Activated CD4-positive, alpha-beta memory T cell treated with anti-CD3 and anti-CD28 coated beads, Interleukin-2, amount 10 ng/mL, durations not matched to agents 7 days and 5 days (primary cell): ENCODE results near the gene PAOX. TPM values are rescaled to one million over a fixed set of nuclear protein-coding genes. Genes with fewer than 3 reads are reported as not detected.

Source experiments
- CTCF ChIA-PET: fragments of 350-600 bp; sonication (Branson Sonifier 250); formaldehyde crosslinking; loops from one replicate; lab custom pipeline; 2021; ENCODE audit warnings: antibody characterized with exemption, inconsistent platforms; lab: Charles Lee
- POLR2A ChIA-PET: fragments of 350-600 bp; sonication (Branson Sonifier 250); formaldehyde crosslinking; loops from one replicate; lab custom pipeline; 2021; ENCODE audit warnings: antibody characterized with exemption; lab: Charles Lee
- DNase-seq: peaks from one replicate; pipeline ENCODE4 v3.0.0-alpha.2; 2020
- H3K27ac Mint-ChIP-seq: one replicate; pipeline ENCODE4 v1.8.0; 2021; ENCODE audit warnings: mild to moderate bottlenecking, mixed read lengths
- H3K27me3 Mint-ChIP-seq: one replicate; pipeline ENCODE4 v1.8.0; 2021; ENCODE audit warnings: mixed read lengths
- H3K36me3 Mint-ChIP-seq: one replicate; pipeline ENCODE4 v1.8.0; 2021; ENCODE audit warnings: low read depth, mixed read lengths
- H3K4me1 Mint-ChIP-seq: one replicate; pipeline ENCODE4 v1.8.0; 2021; ENCODE audit warnings: mixed read lengths
- H3K4me3 Mint-ChIP-seq: one replicate; pipeline ENCODE4 v1.8.0; 2021; ENCODE audit warnings: mild to moderate bottlenecking, mixed read lengths
- H3K9me3 Mint-ChIP-seq: one replicate; pipeline ENCODE4 v1.8.0; 2021; ENCODE audit warnings: mixed read lengths
- total RNA-seq, 2 experiments: library from RNA; stranded (reverse); gene quantifications; one replicate each; pipeline ENCODE4 v1.2.3, GENCODE V29; 2021

The PAOX gene
- total RNA-seq, 2 experiments from 2014 or later: 5.9 to 7.8 TPM

DNA sequence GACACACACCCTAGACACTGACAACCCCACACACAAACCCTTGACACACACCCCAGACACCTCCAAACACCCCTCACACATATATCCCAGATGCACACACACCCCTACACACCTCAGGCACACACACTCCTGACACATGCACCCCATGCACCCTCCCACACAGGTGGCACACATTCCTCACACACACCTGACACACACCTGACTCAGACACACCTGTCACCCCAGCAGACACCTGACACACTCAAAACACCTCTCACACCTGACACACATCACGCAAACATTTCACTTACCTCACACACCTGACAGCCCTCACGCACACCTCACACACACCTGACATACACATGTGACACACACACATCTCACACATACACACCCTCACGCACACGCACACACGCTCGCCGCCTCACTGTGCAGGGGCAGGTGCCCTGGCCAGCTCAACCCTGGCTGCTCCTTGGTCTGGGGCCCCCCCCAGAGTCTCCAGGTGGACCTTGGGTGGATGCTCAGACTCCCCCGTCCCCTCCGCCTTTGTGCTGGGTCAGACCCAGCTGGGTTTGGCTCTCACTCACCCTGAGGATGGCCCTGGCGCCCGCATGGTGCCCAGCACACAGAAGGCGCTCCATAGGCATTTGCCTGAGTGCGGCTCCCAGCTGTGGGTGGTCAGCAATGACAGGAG, 39.2 kb upstream of the PAOX start:
- POLR2A ChIA-PET: no interaction called here

DNA sequence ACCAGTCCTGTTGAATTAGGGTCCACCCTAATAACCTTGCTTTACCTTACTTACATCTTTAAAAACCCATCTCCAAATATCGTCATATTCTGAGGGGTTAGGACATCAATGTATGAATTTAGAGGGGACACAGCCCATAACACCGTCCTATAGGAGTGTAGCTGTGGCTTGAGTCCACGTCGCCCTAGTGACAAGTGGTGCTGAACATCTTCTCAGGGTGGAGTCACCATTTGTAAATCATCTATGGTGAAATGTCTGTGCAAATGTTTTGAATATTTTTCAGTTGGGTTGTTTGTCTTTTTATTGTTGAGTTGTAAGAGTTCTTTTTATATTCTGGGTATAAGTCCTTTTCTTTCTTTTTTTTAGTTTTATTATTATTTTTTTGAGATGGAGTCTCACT, 37.1 kb upstream of the PAOX start:
- DNase-seq: no peak
- peaks cover 5% of the 10 kb centered on the region for H3K4me1 Mint-ChIP-seq
- no peak overlapping the region for H3K27ac Mint-ChIP-seq
- no peak overlapping the region for H3K4me3 Mint-ChIP-seq
- H3K9me3 Mint-ChIP-seq: no peaks in the 10 kb centered on the region
- H3K36me3 Mint-ChIP-seq: no peaks in the 10 kb centered on the region
- ChIA-PET CTCF (interaction anchor here (1.3 kb wide), 1 partner anchor 12 kb away, joined by 5 read pairs; no protein-coding TSS in a partner anchor), POLR2A (no interaction called here)
- peaks cover 15% of the 10 kb centered on the region for H3K27me3 Mint-ChIP-seq

More for the DNA sequence above, 39.2 kb upstream of the PAOX start:
- DNase-seq: no peak
- CTCF ChIA-PET: no interaction called here
- H3K9me3 Mint-ChIP-seq: no peaks in the 10 kb centered on the region
- H3K4me1 Mint-ChIP-seq: peaks cover 6% of the 10 kb centered on the region
- no peaks in the 10 kb centered on the region for H3K36me3 Mint-ChIP-seq
- no peak overlapping the region for H3K4me3 Mint-ChIP-seq
- H3K27me3 Mint-ChIP-seq: peaks cover 12% of the 10 kb centered on the region
- H3K27ac Mint-ChIP-seq: no peak overlapping the region

GRCh38 chr10:133342942-133343341, 36.1 kb upstream of the PAOX start:
- H3K27me3 Mint-ChIP-seq: peaks cover 15% of the 10 kb centered on the region
- DNase-seq: no peak
- ChIA-PET CTCF (no interaction called here), POLR2A (no interaction called here)
- H3K4me1 Mint-ChIP-seq: peaks cover 5% of the 10 kb centered on the region
- no peaks in the 10 kb centered on the region for H3K36me3 Mint-ChIP-seq
- H3K27ac Mint-ChIP-seq: no peak overlapping the region
- no peak overlapping the region for H3K4me3 Mint-ChIP-seq
- no peaks in the 10 kb centered on the region for H3K9me3 Mint-ChIP-seq

GRCh38 chr10:133343558-133343957, 35.5 kb upstream of the PAOX start:
- ChIA-PET CTCF (no interaction called here), POLR2A (no interaction called here)
- H3K27ac Mint-ChIP-seq: no peak overlapping the region
- peaks cover 5% of the 10 kb centered on the region for H3K4me1 Mint-ChIP-seq
- peaks cover 15% of the 10 kb centered on the region for H3K27me3 Mint-ChIP-seq
- DNase-seq: no peak
- H3K9me3 Mint-ChIP-seq: no peaks in the 10 kb centered on the region
- H3K36me3 Mint-ChIP-seq: no peaks in the 10 kb centered on the region
- no peak overlapping the region for H3K4me3 Mint-ChIP-seq

- Mint-ChIP-seq H3K4me1 (peaks cover 8% of the 10 kb centered on the region), H3K27me3 (peaks cover 19% of the 10 kb centered on the region), H3K9me3 (no peaks in the 10 kb centered on the region), H3K4me3 (no peak overlapping the region), H3K27ac (no peak overlapping the region), H3K36me3 (no peaks in the 10 kb centered on the region)
- ChIA-PET CTCF (interaction anchor here (1.2 kb wide), 1 partner anchor 15 kb away, joined by 4 read pairs; no protein-coding TSS in a partner anchor), POLR2A (no interaction called here)
- no peak for DNase-seq
Measured at GRCh38 chr10:133344236-133344635, 34.8 kb upstream of the PAOX start.

- POLR2A ChIA-PET: no interaction called here
- DNase-seq: no peak
- H3K9me3 Mint-ChIP-seq: no peaks in the 10 kb centered on the region
- no peak overlapping the region for H3K27ac Mint-ChIP-seq
- peaks cover 20% of the 10 kb centered on the region for H3K27me3 Mint-ChIP-seq
- CTCF ChIA-PET: interaction anchor here (0.8 kb wide), 1 partner anchor 17 kb away, joined by 3 read pairs; no protein-coding TSS in a partner anchor
- H3K4me3 Mint-ChIP-seq: no peak overlapping the region
- no peaks in the 10 kb centered on the region for H3K36me3 Mint-ChIP-seq
- peaks cover 9% of the 10 kb centered on the region for H3K4me1 Mint-ChIP-seq
Measured at GRCh38 chr10:133346413-133346812, 32.6 kb upstream of the PAOX start.

GRCh38 chr10:133347710-133348517, 31.1 kb upstream of the PAOX start:
- H3K4me3 Mint-ChIP-seq: no peak overlapping the region
- ChIA-PET CTCF (interaction anchor here (1.0 to 1.1 kb wide), 2 partner anchors 18 kb away, joined by 3 to 6 read pairs; no protein-coding TSS in a partner anchor), POLR2A (interaction anchor here (0.6 kb wide), 1 partner anchor 11 kb away, joined by 3 read pairs; the partner anchor contains the start of gene CALY)
- H3K27me3 Mint-ChIP-seq: peaks cover 16% of the 10 kb centered on the region
- no peak for DNase-seq
- no peak overlapping the region for H3K27ac Mint-ChIP-seq
- no peaks in the 10 kb centered on the region for H3K36me3 Mint-ChIP-seq
- H3K9me3 Mint-ChIP-seq: no peaks in the 10 kb centered on the region
- peaks cover 9% of the 10 kb centered on the region for H3K4me1 Mint-ChIP-seq

- Mint-ChIP-seq H3K36me3 (no peaks in the 10 kb centered on the region), H3K27ac (no peak overlapping the region), H3K4me3 (no peak overlapping the region), H3K4me1 (peaks cover 5% of the 10 kb centered on the region), H3K9me3 (no peaks in the 10 kb centered on the region), H3K27me3 (peaks cover 15% of the 10 kb centered on the region)
- CTCF ChIA-PET: no interaction called here
- no peak for DNase-seq
- POLR2A ChIA-PET: no interaction called here
Measured at GRCh38 chr10:133349160-133349568, 29.9 kb upstream of the PAOX start.

DNA sequence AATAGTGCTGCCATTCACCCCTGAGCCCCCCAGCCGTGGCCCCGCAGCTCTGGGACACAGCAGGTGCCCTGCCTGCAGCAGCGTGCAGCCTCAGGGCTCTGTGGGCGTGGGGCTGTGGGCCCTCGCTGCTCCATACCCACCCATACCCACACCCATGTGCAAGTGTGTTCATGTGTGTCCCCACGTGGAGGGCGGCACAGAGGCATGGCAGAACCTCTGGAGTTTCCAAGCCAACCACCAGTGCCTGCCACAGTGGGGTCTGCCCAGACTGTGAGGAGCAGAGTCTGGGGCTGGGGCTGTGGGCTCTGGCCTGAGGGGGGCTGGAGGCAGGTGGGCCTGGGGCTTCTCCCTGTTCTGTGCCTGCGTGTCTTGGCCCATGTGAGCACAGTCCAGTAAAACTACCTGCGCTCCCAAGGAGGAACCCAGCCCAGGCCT, 29.5 kb upstream of the PAOX start:
- ChIA-PET POLR2A (no interaction called here), CTCF (no interaction called here)
- Mint-ChIP-seq H3K4me3 (no peak overlapping the region), H3K36me3 (no peaks in the 10 kb centered on the region), H3K4me1 (peaks cover 4% of the 10 kb centered on the region), H3K27ac (no peak overlapping the region), H3K9me3 (no peaks in the 10 kb centered on the region), H3K27me3 (peaks cover 14% of the 10 kb centered on the region)
- DNase-seq: no peak

DNA sequence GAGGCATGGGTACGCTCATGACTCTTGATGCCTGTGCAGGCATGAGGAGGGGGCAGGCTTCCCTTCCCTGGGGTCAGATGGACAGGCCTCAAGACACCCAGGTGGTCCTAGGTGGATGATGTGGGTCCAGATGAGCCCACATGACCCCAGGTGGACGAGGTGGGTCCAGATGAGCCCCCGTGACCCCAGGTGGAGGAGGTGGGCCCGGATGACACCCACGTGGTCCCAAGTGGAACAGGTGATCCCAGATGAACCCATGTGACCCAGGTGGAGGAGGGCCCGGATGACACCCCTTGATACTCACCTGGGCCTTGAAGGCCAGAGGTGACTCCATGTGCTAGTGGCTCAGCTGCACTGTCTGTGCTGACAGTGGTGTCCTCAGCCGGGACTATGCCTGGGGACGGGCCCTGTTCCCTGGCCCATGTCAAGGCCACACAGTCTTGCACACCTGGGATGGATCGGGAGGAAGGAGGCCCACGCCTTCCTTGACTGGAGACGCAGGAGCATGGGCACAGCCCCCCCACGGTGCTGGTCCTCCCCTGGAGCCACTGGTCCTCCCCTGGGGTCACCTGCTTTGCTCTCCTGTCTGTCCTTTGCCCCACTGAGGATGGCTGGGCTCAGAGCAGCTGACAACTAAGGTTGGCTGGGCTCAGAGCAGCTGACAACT, 28.6 kb upstream of the PAOX start:
- POLR2A ChIA-PET: interaction anchor here (1.2 kb wide), 1 partner anchor 42 kb away, joined by 3 read pairs; no protein-coding TSS in a partner anchor
- no peaks in the 10 kb centered on the region for H3K36me3 Mint-ChIP-seq
- no peak for DNase-seq
- no peak overlapping the region for H3K27ac Mint-ChIP-seq
- no peaks in the 10 kb centered on the region for H3K9me3 Mint-ChIP-seq
- H3K4me1 Mint-ChIP-seq: peaks cover 4% of the 10 kb centered on the region
- no peak overlapping the region for H3K4me3 Mint-ChIP-seq
- H3K27me3 Mint-ChIP-seq: peaks cover 9% of the 10 kb centered on the region
- CTCF ChIA-PET: interaction anchor here (1.6 kb wide), 1 partner anchor 21 kb away, joined by 4 read pairs; no protein-coding TSS in a partner anchor

DNA sequence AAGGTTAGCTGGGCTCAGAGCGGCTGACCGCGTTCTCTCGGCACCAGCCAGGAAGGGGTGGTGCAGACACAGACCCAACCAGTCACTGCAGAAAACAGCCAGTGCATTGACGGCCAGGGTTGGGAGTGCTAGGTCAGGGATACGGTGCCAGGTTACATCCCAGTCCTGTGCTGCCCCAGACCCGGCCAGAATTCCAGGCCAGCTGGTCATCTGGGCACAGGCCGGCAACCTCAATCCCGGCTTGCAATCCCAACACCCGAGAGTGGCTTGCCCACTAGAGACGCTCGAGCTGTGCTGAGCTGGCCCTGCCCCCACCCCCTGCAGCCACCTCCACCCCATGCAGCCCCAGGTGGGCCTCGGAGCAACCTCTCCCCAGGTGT, 28.1 kb upstream of the PAOX start:
- peaks cover 5% of the 10 kb centered on the region for H3K27me3 Mint-ChIP-seq
- no peak overlapping the region for H3K27ac Mint-ChIP-seq
- ChIA-PET CTCF (interaction anchor here (1.6 kb wide), 1 partner anchor 21 kb away, joined by 4 read pairs; no protein-coding TSS in a partner anchor), POLR2A (interaction anchor here (1.2 kb wide), 1 partner anchor 43 kb away, joined by 3 read pairs; no protein-coding TSS in a partner anchor)
- H3K4me3 Mint-ChIP-seq: no peak overlapping the region
- H3K36me3 Mint-ChIP-seq: no peaks in the 10 kb centered on the region
- H3K4me1 Mint-ChIP-seq: peaks cover 4% of the 10 kb centered on the region
- H3K9me3 Mint-ChIP-seq: no peaks in the 10 kb centered on the region
- no peak for DNase-seq

DNA sequence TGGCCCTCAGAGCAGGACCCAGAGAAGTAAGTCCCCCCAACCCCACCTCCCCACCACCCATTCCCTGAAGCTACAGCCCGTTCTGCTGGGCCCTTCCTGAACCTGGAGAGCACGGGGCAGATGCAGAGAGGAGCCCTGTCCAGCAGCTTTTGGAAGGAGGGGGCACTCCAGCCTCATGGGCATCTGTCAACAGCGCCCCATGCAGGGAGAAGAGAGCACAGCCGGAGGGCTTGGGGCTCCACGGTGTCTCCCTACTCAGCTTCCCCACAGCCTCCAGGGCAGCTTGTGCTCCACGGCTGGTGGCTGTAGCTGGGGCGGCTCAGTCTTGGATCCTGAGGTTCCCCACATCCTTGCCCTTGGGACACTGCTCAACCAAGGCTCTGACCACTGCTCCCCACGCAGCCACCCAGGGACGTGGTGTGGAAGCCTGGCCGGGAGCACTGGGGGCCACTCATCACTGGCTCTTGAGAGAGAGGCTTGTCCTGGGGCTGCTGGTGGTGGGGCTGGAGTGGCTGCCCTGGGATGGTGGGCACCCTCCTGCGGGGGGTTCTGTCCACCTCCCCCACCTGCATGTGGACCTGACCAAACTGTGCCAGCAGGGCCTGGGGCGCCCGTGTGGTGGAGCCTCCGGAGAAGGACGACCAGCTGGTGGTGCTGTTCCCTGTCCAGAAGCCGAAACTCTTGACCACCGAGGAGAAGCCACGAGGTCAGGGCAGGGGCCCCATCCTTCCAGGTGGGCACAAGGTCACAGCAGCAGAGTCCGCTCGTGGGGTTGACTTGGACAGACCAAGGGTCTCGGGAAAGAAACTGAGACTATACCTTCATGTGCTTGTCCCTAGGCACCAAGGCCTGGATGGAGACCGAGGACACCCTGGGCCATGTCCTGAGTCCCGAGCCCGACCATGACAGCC, 27.4 kb upstream of the PAOX start:
- H3K4me3 Mint-ChIP-seq: no peak overlapping the region
- ChIA-PET POLR2A (interaction anchor here (1.2 kb wide), 1 partner anchor 44 kb away, joined by 3 read pairs; no protein-coding TSS in a partner anchor), CTCF (interaction anchor here (1.6 kb wide), 1 partner anchor 22 kb away, joined by 4 read pairs; no protein-coding TSS in a partner anchor)
- no peaks in the 10 kb centered on the region for H3K36me3 Mint-ChIP-seq
- H3K9me3 Mint-ChIP-seq: no peaks in the 10 kb centered on the region
- DNase-seq: no peak
- H3K27me3 Mint-ChIP-seq: peaks cover 5% of the 10 kb centered on the region
- peaks cover 4% of the 10 kb centered on the region for H3K4me1 Mint-ChIP-seq
- H3K27ac Mint-ChIP-seq: no peak overlapping the region
